Left ventricle myocardium superior (tissue), 1 donor: ENCODE results near the gene GABBR1. TPM values are rescaled to one million over a fixed set of nuclear protein-coding genes. Genes with fewer than 3 reads are reported as not detected.
A peak's percentile ranks its signal among the peaks of the same experiment; 100 is the strongest.

Experiments used
- ATAC-seq: fragments of 200-7000 bp; cut with Tn5 transposase; one replicate; pipeline ENCODE4 v1.9.1; 2020; ENCODE audit warnings: mild to moderate bottlenecking, moderate library complexity
- DNase-seq: peaks from one replicate; pipeline ENCODE4 v3.0.0-alpha.2; 2020
- intact Hi-C: fragments of 100-400 bp; cut with micrococcal nuclease; formaldehyde crosslinking; loops from one replicate; pipeline ENCODE4 v1.11.0; 2022
- total RNA-seq: library from RNA; stranded (reverse); fragmentation: NEBNext Ultra II Directional; extraction: Animal tissue kit (Norgen Biotek cat#: 25700); gene quantifications from one replicate; pipeline ENCODE4 v1.2.1, GENCODE V29; 2021
- donor health status: DM: no; HTN: yes; CAD: no; lungs with severe emphysema.

GABBR1 gene
- total RNA-seq, 1 donor from 2014 or later: 22.6 TPM

- peak; percentile 1 for ATAC-seq
- DNase-seq: no peak
- intact Hi-C loops: no loop called here
Measured at GRCh38 chr6:29626948-29627754, 5.8 kb downstream of the GABBR1 start.

GRCh38 chr6:29625337-29625930 is 7.5 kb downstream of the GABBR1 start:
- no peak for DNase-seq
- intact Hi-C loops: no loop called here
- no peak for ATAC-seq

DNA sequence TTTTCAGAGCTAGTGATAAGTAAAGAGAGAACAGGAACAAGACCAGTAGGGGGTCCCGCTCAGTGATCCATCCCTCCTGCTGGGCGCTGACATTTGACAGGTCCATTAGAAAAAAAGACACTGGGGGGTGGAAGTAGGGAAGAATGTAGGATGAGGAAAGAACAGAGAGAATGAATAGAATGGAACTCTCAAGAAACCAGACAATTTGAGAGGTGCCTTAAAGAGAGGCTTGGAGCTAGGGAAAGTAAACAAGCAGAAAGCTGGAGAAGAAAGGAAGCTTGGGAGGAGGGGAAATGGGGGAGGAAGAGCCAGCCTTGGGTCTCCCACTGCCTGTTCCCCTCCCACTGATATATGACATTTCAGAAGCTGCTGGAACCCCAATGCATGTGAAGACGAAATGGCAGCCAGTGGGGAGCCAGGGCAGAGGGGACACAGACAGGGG is 8.4 kb downstream of the GABBR1 start:
- intact Hi-C loops: no loop called here
- DNase-seq (no peak), ATAC-seq (no peak)

DNA sequence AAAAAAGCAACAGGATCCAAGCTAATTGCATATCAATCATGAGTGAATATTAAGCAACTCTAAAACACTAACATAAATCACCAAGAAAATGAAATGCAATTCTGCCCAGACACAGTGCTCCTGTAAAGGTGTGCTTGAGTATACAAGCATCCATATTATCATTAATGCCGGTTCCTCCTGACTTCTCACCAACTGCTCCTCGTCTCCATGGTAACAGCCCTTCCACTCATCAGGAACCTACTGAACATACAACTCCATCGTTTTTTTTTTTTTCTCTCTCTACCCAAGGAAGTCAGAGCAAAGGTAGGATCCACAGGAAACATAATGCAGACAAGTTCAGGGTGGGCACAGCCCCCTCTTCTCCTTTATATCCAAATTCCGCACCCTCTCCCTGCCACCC is 12.4 kb downstream of the GABBR1 start:
- ATAC-seq (no peak), DNase-seq (no peak)
- intact Hi-C loops: no loop called here

GRCh38 chr6:29619578-29620160 is 13.3 kb downstream of the GABBR1 start:
- intact Hi-C loops: no loop called here
- DNase-seq (no peak), ATAC-seq (no peak)

- no peak for ATAC-seq
Measured at GRCh38 chr6:29617782-29618554, 15.0 kb downstream of the GABBR1 start.

DNA sequence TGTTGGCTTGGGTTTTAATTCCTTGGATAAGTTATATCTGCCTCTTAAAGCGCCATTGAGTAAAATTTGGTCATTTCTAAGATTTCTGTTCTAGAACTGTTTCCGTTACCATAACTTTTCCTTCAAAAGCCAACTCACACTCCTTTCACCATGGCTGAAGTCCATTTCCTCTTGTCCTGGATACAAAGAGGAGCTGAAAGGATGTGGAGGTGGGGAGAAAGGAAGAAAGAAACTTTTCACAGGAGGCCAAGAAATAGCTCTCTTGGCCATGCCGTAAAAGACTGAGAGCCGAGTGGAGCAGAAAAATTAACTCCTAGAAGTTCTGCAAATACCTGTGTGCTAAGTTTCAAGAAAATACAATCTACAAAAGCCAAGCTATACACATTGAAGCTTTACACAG is 21.6 kb downstream of the GABBR1 start:
- intact Hi-C loops: no loop called here
- DNase-seq (no peak), ATAC-seq (no peak)

More at GRCh38 chr6:29617782-29618554, 15.0 kb downstream of the GABBR1 start:
- intact Hi-C loops: no loop called here
- DNase-seq: no peak

- intact Hi-C loops: no loop called here
- no peak for ATAC-seq
Measured at GRCh38 chr6:29610540-29610939, 22.4 kb downstream of the GABBR1 start.

DNA sequence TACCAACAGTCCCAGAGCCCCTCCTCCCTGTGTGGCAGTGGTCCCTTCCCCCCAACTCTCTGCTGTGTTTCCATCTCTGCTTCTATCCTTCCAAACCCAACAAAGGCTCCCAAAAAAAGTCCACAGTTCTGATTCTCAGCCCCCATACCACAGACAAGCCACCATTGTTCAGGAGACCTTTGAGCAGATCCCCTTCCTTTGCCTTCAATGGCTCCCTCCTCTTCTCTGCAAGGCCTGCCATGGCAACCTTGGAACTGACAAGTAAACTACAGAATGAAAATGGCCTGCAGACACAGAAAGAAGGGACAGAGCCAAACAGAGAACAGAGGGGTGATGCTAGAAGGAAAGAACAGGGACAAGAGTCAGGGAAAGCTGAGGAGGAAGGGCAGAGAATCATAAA is 24.9 kb downstream of the GABBR1 start:
- DNase-seq (no peak), ATAC-seq (no peak)
- intact Hi-C loops: no loop called here

More at GRCh38 chr6:29610540-29610939, 22.4 kb downstream of the GABBR1 start:
- DNase-seq: no peak

DNA sequence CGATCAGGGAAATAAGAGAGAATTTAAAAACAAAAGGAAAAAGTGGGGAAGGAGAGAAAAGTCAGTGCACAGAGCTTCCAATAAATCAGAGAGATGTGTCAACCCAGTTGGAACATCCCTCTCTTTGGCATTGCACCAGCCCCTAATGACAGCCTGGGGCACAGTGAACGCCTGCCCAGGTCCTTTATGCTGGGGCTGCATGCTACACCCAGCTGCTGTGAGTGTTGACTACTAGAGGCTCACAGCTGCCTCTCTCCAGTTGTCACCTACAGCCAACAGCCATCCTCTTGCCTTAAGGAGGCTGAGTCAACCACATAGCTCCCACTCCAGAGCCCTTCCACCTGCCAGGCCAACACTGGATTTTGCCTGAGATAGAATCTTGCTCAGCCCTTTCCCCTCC is 29.1 kb downstream of the GABBR1 start:
- DNase-seq (no peak), ATAC-seq (no peak)
- intact Hi-C loops: no loop called here

DNA sequence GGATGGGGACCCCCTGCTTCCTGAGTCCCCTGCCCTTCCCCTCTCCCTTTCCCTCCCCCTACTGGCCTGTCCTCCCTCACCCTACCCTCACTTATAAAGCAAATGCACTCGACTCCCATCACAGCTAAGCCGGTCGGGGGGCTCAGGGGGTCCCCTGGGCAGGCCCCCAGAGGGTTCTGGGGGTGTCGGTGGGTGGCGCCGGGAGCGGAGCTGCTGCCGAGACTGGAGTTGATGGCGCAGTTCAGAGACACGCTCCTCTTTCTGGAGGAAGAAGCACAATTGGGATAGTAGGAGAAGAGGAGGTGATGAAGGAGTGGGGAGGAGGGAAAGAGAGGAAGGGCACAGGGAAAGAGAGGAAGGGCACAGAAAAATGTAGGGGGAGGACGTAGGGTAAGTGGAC is 29.5 kb downstream of the GABBR1 start:
- intact Hi-C loops: no loop called here

DNA sequence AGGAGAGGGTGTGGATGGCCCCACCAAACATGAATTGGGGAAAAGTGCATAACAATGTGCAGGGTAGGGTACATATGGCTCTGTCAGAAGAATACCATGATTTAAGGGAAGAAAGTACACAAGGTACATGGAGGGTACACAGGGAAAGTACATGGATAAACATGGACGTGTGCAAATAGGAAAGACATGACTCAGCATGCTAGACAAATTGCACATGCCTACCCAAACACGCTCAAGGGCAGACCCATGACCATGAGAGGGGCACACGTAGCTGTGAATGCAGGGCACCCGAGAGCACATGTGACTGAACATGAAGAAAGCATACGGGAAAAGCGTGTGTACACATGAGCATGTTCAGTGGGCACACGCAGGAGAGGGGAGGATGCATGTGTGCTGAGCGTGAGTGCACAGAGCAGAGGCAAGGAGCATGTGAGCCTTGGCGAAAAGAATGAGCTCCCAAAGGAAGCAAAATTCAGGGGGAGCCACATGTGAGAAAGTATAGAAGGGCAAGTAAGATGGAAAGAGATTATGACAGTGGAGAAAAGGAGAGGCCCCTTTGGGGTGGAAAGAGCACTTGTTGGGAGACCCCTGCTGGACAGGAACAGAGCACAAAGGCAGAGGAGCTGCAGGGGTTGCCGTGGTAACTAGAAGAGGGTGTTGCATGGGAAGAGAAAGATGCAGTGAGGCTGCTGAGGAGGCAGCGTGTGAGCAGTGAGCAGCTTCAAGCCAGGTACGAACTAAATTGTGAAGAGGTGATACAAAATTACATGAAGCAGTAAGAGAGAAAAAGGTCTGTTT is 30.2 kb downstream of the GABBR1 start:
- ATAC-seq (no peak), DNase-seq (no peak)
- intact Hi-C loops: no loop called here

More for the DNA sequence above, 29.5 kb downstream of the GABBR1 start:
- DNase-seq (no peak), ATAC-seq (no peak)

- no peak for ATAC-seq
- DNase-seq: no peak
Measured at GRCh38 chr6:29598172-29598747, 34.7 kb downstream of the GABBR1 start.

DNA sequence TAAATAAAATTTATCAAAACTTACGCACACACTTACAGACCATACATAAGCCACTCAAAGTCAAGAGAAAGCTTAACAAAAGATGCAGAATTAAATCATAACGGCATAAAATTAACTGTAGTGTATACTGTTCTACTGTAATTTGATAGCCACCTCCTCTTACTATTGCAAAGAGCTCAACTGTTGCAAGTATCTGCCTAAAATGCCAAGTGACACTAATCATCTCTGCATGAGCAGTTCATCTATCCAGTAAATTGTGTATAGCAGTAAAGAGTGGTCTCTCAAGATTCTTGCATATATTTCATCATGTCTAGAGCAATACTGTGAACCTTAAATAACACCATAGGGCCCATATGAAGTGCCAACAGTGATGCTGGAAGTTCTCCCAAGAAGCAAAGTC is 35.8 kb downstream of the GABBR1 start:
- ATAC-seq: no peak
- intact Hi-C loops: no loop called here
- no peak for DNase-seq

More at GRCh38 chr6:29598172-29598747, 34.7 kb downstream of the GABBR1 start:
- intact Hi-C loops: no loop called here

- DNase-seq (no peak), ATAC-seq (no peak)
- intact Hi-C loops: no loop called here
Measured at GRCh38 chr6:29596381-29596900, 36.5 kb downstream of the GABBR1 start.

- no peak for DNase-seq
- no peak for ATAC-seq
- intact Hi-C loops: no loop called here
Measured at GRCh38 chr6:29593199-29593855, 39.7 kb downstream of the GABBR1 start.

GRCh38 chr6:29591677-29592076 is 41.3 kb downstream of the GABBR1 start:
- intact Hi-C loops: no loop called here
- ATAC-seq (no peak), DNase-seq (no peak)
